GM23338 (cell line): ENCODE measurements around the gene TCL1A. TPM values are rescaled to one million over a fixed set of nuclear protein-coding genes. Genes with fewer than 3 reads are reported as not detected.

ENCODE experiments used
- ATAC-seq: fragments of 200-7000 bp; cut with Tn5 transposase; 3 replicates; pipeline ENCODE4 v1.9.1; 2020
- DNase-seq: peaks from one replicate; pipeline ENCODE4 v3.0.0-alpha.2; 2015; ENCODE audit warnings: low spot score
- H2AFZ ChIP-seq: fragments of 200-600 bp; sonication (generic); 2 replicates; pipeline ENCODE4 v1.8.0; 2016; ENCODE audit warnings: antibody characterized with exemption, mild to moderate bottlenecking, moderate library complexity
- H3F3A ChIP-seq: fragments of 200-600 bp; sonication (generic); replicated peaks from 2 replicates; pipeline ENCODE4 v1.8.0; 2017; ENCODE audit warnings: antibody characterized with exemption, mixed run types, low read depth
- H3K27ac ChIP-seq: fragments of 200-600 bp; sonication (generic); 2 replicates; pipeline ENCODE4 v1.6.1; 2016; ENCODE audit warnings: low read depth
- H3K27me3 ChIP-seq: fragments of 200-600 bp; sonication (generic); 2 replicates; pipeline ENCODE4 v1.8.0; 2016; ENCODE audit warnings: mild to moderate bottlenecking, mixed run types, moderate library complexity; ENCODE audit not compliant: insufficient read depth
- H3K36me3 ChIP-seq: fragments of 200-600 bp; sonication (generic); 2 replicates; pipeline ENCODE4 v1.8.0; 2016; ENCODE audit warnings: mild to moderate bottlenecking; ENCODE audit not compliant: insufficient read depth
- H3K4me1 ChIP-seq: fragments of 200-600 bp; sonication (generic); 2 replicates; pipeline ENCODE4 v1.8.0; 2016; ENCODE audit warnings: mild to moderate bottlenecking, moderate library complexity; ENCODE audit not compliant: insufficient read depth
- H3K4me2 ChIP-seq: fragments of 200-600 bp; sonication (generic); 2 replicates; pipeline ENCODE4 v1.7.1; 2017; ENCODE audit warnings: mixed run types
- H3K4me3 ChIP-seq: fragments of 200-600 bp; sonication (generic); 2 replicates; pipeline ENCODE4 v1.6.1; 2016; ENCODE audit warnings: mixed run types
- H3K79me2 ChIP-seq: fragments of 200-600 bp; sonication (generic); replicated peaks from 2 replicates; pipeline ENCODE4 v1.8.0; 2017; ENCODE audit warnings: mild to moderate bottlenecking; ENCODE audit not compliant: insufficient read depth
- H3K9me2 ChIP-seq: fragments of 200-600 bp; sonication (generic); 2 replicates; pipeline ENCODE4 v1.8.0; 2017; ENCODE audit not compliant: insufficient read depth
- H4K20me1 ChIP-seq: fragments of 200-600 bp; sonication (generic); replicated peaks from 2 replicates; pipeline ENCODE4 v1.8.0; 2017; ENCODE audit warnings: mild to moderate bottlenecking; ENCODE audit not compliant: insufficient read depth
- H3K27ac Mint-ChIP-seq: 2 replicates; pipeline ENCODE4 v1.8.0; 2020; ENCODE audit warnings: inconsistent platforms, mild to moderate bottlenecking, moderate library complexity, mixed read lengths
- H3K27me3 Mint-ChIP-seq: 3 replicates; pipeline ENCODE4 v1.8.0; 2022; ENCODE audit warnings: low read depth, mild to moderate bottlenecking, moderate library complexity, mixed read lengths, inconsistent platforms; ENCODE audit not compliant: insufficient read depth, poor library complexity
- H3K36me3 Mint-ChIP-seq: 3 replicates; pipeline ENCODE4 v1.8.0; 2021; ENCODE audit warnings: low read depth, mild to moderate bottlenecking, inconsistent platforms, moderate library complexity, mixed read lengths
- H3K4me1 Mint-ChIP-seq: 3 replicates; pipeline ENCODE4 v1.8.0; 2020; ENCODE audit warnings: mild to moderate bottlenecking, inconsistent platforms, mixed read lengths
- H3K4me3 Mint-ChIP-seq: 3 replicates; pipeline ENCODE4 v1.8.0; 2021; ENCODE audit warnings: moderate library complexity, mild to moderate bottlenecking, inconsistent platforms, mixed read lengths
- H3K9me3 Mint-ChIP-seq: 3 replicates; pipeline ENCODE4 v1.8.0; 2020; ENCODE audit warnings: moderate library complexity, mild to moderate bottlenecking, inconsistent platforms, mixed read lengths
- EZH2phosphoT487 ChIP-seq: fragments of 200-600 bp; sonication (generic); IDR thresholded peaks from one replicate; pipeline ENCODE4 v1.8.1; 2018; ENCODE audit warnings: antibody characterized with exemption; ENCODE audit not compliant: unreplicated experiment
- NANOG ChIP-seq: IDR thresholded peaks from 2 replicates; pipeline ENCODE4 v1.6.1; 2016; ENCODE audit warnings: antibody characterized with exemption, borderline replicate concordance
- POLR2AphosphoS5 ChIP-seq: IDR thresholded peaks from 2 replicates; pipeline ENCODE4 v1.6.1; 2016; ENCODE audit warnings: antibody characterized with exemption, low read depth
- ZNF331 ChIP-seq: fragments of 250-450 bp; sonication (Bioruptor Pico); IDR thresholded peaks from 2 replicates; pipeline ENCODE4 v1.5.0; 2020; ENCODE audit warnings: low read depth, mild to moderate bottlenecking, moderate library complexity
- ZNF462 ChIP-seq: fragments of 250-450 bp; sonication (Bioruptor Pico); IDR thresholded peaks from 2 replicates; pipeline ENCODE4 v1.5.0; 2020; ENCODE audit warnings: mild to moderate bottlenecking, moderate library complexity
- polyA plus RNA-seq: library from polyadenylated mRNA; unstranded; fragments of >200 nt; fragmentation: Nextera tagmentation; extraction: Ambion mirVana; gene quantifications from 2 replicates; pipeline ENCODE4 v1.2.1, GENCODE V29; 2016
- total RNA-seq: library from RNA; depleted of rRNA; stranded (reverse); fragments of >200 nt; shearing (Covaris generic); gene quantifications from 2 replicates; pipeline ENCODE4 v1.2.3, GENCODE V29; 2014
- TF ChIP-seq, protein P1 (sequence below): IDR thresholded peaks from 2 replicates; pipeline ENCODE4 v1.6.1; 2016; ENCODE audit warnings: antibody characterized with exemption
- TF ChIP-seq, protein P2 (sequence below), 2 experiments: fragments of 200-600 bp in 1 of 2; sonication (generic) in 1 of 2; conservative IDR thresholded peaks; 2 replicates each; pipeline versions ENCODE4 v1.5.1 to v1.6.1; 2016 to 2017; ENCODE audit warnings: antibody characterized with exemption in 2 of 2, low read depth in 2 of 2, mild to moderate bottlenecking in 2 of 2, moderate library complexity in 1 of 2

Gene TCL1A
- total and polyA plus RNA-seq, 2 experiments from 2014 or later, result 3.6 to 5.3 TPM

DNA sequence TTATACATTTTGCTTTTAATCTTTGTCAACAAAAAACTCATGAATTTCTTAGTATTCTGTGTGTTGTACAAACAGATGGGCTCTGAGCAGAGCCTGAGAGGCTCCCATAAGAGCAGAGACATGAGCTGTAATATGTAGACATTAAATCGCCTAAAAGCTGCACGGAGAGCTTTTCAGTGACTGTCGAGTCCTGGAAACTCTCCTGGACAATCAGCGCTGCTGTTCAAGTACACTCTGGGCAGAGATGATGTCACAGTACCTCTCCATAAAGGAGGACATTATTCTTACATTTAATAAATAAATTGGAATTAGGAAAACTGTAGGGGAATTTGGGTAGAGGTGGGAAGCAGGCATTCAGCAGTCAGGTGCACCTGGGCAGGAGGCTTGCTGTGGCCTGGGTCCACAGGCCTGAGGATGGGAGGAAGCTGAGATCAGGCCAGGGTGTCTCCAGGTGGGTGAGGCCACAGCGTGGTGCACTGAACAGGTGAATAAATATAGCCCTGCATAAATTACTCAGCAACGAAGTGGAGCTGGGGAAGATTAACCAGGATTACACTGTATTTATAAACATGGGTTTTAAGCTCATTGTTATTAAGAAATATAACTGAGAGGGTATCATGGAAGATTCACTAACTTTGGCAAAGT lies 13.3 kb upstream of the TCL1A start (continued):
- TF ChIP-seq, protein P1, sequence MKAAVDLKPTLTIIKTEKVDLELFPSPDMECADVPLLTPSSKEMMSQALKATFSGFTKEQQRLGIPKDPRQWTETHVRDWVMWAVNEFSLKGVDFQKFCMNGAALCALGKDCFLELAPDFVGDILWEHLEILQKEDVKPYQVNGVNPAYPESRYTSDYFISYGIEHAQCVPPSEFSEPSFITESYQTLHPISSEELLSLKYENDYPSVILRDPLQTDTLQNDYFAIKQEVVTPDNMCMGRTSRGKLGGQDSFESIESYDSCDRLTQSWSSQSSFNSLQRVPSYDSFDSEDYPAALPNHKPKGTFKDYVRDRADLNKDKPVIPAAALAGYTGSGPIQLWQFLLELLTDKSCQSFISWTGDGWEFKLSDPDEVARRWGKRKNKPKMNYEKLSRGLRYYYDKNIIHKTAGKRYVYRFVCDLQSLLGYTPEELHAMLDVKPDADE, result no peak
- no peak for TF ChIP-seq NANOG
- TF ChIP-seq POLR2AphosphoS5, result no peak
- no peak for TF ChIP-seq ZNF462 (CRISPR knock-in tag)
- no peak for TF ChIP-seq EZH2phosphoT487
- no peak for TF ChIP-seq ZNF331 (CRISPR knock-in tag)

GRCh38 chr14:95725685-95726336 lies 11.9 kb upstream of the TCL1A start:
- peaks cover 4% of the 10 kb centered on the region; the same call in 1 of the 2 replicates for H3K9me2 ChIP-seq
- TF ChIP-seq, protein P2, sequence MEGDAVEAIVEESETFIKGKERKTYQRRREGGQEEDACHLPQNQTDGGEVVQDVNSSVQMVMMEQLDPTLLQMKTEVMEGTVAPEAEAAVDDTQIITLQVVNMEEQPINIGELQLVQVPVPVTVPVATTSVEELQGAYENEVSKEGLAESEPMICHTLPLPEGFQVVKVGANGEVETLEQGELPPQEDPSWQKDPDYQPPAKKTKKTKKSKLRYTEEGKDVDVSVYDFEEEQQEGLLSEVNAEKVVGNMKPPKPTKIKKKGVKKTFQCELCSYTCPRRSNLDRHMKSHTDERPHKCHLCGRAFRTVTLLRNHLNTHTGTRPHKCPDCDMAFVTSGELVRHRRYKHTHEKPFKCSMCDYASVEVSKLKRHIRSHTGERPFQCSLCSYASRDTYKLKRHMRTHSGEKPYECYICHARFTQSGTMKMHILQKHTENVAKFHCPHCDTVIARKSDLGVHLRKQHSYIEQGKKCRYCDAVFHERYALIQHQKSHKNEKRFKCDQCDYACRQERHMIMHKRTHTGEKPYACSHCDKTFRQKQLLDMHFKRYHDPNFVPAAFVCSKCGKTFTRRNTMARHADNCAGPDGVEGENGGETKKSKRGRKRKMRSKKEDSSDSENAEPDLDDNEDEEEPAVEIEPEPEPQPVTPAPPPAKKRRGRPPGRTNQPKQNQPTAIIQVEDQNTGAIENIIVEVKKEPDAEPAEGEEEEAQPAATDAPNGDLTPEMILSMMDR (conservative IDR thresholded peaks at IDR 0.05; ENCODE audit: low read depth in 2 of 2), result peak in 1 of 2 experiments; percentile 10; a peak in 1 of 4 replicates
- no peak for TF ChIP-seq ZNF331 (CRISPR knock-in tag)
- peaks cover 7% of the 10 kb centered on the region for H3K4me1 Mint-ChIP-seq
- H3K27ac ChIP-seq, result no peak overlapping the region
- no peaks in the 10 kb centered on the region for H3K79me2 ChIP-seq
- H3K9me3 Mint-ChIP-seq, result peaks cover 11% of the 10 kb centered on the region; the same call in 2 of the 3 replicates
- peaks cover 5% of the 10 kb centered on the region; the same call in 2 of the 3 replicates for H3K36me3 Mint-ChIP-seq
- no peak overlapping the region for H3K4me2 ChIP-seq
- 0 out of 2 replicates have a peak, but pooled peaks cover 6% of the 10 kb centered on the region for H3K4me1 ChIP-seq
- no peak overlapping the region for H3K4me3 ChIP-seq
- H3K36me3 ChIP-seq, result no peaks in the 10 kb centered on the region
- H3K27me3 ChIP-seq, result no peaks in the 10 kb centered on the region
- no peak overlapping the region for H3K4me3 Mint-ChIP-seq
- no peaks in the 10 kb centered on the region for H3F3A ChIP-seq
- no peaks in the 10 kb centered on the region for H3K27me3 Mint-ChIP-seq
- H4K20me1 ChIP-seq, result no peaks in the 10 kb centered on the region
- no peak for ATAC-seq
- H2AFZ ChIP-seq, result no peak overlapping the region
- no peak for DNase-seq
- H3K27ac Mint-ChIP-seq, result no peak overlapping the region
